Left lung (tissue), 8 donors: ENCODE measurements around the gene ABCA5. TPM values are rescaled to one million over a fixed set of nuclear protein-coding genes. Genes with fewer than 3 reads are reported as not detected.

Experiments
- polyA plus RNA-seq, 6 donors: library from polyadenylated mRNA; unstranded; fragments of 120-200 nt; gene quantifications; one replicate each; pipeline ENCODE4 v1.2.1, GENCODE V29; 2013; ENCODE audit not compliant: insufficient read length in 6 of 6
- total RNA-seq, 2 donors: library from RNA; stranded (reverse); fragmentation: NEBNext Ultra II Directional; extraction: Animal tissue kit (Norgen Biotek cat#: 25700); gene quantifications; one replicate each; pipeline ENCODE4 v1.2.1, GENCODE V29; 2021
- donor health status: DM: no; HTN: yes; CAD: no.
- donor health status: DM: no; HTN: no; CAD: no.

Gene ABCA5
- total and polyA plus RNA-seq, 8 donors = 14.7 to 29.8 (median 20.0) TPM

Other genes with a start within 250 kb of the ABCA5 start
- 10 to 100 TPM; 12.4 to 14.6 TPM for gene ABCA6, start 185.2 kb downstream of the ABCA5 start, total RNA-seq
- gene ABCA6, start 185.2 kb downstream of the ABCA5 start, polyA plus RNA-seq = 10 to 100 TPM; 17.8 to 60.7 (median 45.0) TPM
- 1 to 10 TPM; 4.0 to 5.9 TPM for gene ABCA10, start 98.3 kb downstream of the ABCA5 start, total RNA-seq
- gene ABCA10, start 98.3 kb downstream of the ABCA5 start, polyA plus RNA-seq = 10 to 100 TPM in 4 of 6 donors, 1 to 10 TPM in 2; 6.8 to 20.2 (median 10.7) TPM
- gene MAP2K6, start 87.6 kb upstream of the ABCA5 start, total RNA-seq = 10 to 100 TPM in 1 of 2 donors, 1 to 10 TPM in 1; 7.2 to 10.9 TPM
- gene MAP2K6, start 87.6 kb upstream of the ABCA5 start, polyA plus RNA-seq = 10 to 100 TPM; 17.5 to 27.1 (median 22.7) TPM